ENCODE results near the gene C10orf62.
"Not testable (repeated sequence)": the region's sequence is repeated elsewhere in the genome, so short reads cannot be mapped to it uniquely, and the experiment has no call there.

C10orf62 gene, protein sequence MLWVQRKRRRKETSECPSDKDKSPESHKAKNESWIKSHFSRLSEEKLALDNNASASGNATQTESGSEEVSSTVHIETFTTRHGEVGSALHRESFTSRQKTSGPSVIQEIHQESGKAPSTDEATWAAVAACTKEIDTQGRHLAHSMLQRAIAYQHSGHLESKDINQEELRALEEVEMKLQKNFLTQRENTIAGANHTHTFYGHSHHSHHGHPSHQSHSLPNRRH

GRCh38 chr10:97589479-97589878, at the start of gene C10orf62:
C10orf62 (plus strand) TSS chr10:97589721; CDS start chr10:97589898, 177 bp downstream.
- DNase-seq: no peak

DNA sequence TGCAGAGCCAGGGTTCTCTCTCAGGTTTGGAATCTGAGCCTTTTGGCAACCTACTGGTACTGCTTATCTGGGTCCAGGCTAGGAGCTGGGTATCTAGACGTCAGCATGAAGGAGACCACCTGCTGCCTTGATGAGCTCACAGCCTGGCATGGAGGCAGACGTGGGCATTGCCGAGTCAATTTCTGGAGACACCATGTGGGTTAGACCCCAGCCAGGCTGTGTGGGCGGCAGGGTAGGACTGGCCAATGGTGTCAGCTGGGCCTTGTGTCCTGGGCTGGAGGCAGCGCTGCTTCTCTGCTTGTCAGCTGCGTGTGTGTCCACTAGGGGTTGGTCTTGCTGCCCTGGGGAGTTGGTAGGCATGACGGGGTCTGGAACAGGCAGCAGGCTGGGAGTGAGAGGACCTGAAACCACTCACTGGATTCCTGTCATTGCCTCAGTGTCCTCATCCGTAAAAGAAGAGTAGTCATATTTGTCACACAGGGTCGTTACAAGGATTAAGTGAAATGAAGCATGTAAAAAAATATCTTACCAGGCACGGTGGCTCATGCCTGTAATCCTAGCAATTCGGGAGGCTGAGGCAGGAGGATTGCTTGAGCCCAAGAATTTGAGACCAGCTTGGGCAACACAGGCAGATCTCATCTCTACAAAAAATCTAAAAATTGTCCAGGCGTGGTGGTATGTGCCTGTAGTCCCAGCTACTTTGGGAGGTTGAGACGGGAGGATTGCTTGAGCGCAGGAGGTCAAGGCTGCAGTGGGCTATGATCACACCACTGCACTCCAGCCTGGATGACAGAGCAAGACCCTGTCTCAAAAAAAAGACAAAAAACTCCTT, 48.6 kb upstream of the C10orf62 start:
- no peak for DNase-seq

DNA sequence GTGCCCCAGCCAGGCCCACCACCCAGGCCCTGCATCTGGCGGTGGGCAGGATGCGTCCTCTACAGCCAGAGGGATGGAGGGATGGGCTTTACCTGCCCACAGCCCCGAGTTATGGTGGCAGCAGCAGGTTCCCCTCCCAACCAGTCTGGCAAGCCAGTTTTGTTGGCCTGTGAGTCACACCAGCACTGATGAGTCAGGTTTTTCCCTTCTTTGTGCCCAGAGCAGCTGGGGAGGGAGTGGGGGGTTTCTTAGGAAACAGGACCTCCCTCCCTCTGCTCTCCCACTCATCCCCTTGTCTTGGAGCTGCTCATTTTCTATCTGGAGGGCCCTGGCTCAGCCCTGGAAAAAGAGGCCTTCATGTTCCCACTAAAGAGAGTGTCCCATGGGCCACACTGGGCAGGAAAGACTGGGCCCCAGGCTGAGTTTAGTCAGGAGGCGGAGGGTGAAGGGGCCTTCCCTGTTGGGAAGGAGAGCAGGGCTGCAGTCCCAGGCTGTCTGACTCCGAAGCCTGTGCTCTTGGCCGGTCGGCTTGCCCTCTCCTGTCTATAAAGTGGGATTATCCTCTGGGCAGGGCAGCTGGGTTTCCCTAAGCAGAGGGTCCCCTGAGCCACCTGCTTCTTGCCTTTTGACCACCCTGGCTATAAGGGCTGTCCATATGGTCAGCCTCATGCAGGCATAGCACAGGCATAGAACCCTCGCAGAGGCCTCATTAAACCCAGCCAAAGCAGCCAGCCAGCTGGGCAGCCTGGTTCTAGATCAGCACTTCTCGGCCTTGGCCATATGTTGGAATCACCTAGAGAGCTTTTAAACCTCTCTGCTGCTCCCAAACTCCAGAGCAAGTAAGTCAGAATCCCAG, 47.1 kb upstream of the C10orf62 start:
- no peak for DNase-seq

- DNase-seq: no peak
Observed at GRCh38 chr10:97543025-97543546, 46.4 kb upstream of the C10orf62 start.

DNA sequence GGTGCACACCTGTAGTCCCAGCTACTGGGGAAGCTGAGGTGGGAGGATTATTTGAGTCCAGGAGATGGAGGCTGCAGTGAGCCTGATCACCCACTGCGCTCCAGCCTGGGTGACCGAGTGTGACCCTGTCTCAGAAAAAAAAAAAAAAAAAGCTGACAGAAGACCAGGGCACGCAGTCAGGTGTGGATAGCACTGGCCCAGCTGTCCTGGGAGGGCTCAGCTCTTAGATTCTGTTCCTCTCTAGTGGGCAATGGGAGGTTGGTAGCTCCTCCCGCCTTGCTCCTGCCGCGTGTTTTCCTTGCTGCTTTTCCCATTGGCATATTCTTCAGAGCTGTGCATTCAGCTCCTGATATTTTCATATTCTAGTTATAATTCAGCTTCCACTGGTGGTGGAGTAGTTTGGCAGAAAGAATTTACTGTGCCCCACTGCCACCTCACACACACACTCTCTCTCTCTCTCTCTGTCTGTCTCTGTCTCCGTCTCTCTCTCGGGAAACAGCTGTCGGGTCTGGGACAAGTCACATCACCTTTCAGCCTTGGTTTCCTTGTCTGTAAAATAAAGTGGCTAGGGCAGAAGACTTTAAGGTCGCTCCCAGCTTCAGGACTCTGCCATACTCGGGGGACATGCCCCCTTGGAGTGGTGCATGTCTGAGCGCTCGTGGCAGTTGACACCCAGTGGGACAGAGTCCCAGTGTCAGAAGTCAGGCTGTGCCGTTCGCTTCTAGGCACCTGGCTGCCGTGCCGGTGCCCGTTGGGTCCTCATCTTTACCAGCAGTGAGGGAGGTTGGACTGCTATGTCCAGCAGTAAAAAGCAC, 42.9 kb upstream of the C10orf62 start:
- DNase-seq: no peak

GRCh38 chr10:97547271-97547600, 42.3 kb upstream of the C10orf62 start:
- no peak for DNase-seq

GRCh38 chr10:97547962-97548361, 41.6 kb upstream of the C10orf62 start:
- no peak for DNase-seq

DNA sequence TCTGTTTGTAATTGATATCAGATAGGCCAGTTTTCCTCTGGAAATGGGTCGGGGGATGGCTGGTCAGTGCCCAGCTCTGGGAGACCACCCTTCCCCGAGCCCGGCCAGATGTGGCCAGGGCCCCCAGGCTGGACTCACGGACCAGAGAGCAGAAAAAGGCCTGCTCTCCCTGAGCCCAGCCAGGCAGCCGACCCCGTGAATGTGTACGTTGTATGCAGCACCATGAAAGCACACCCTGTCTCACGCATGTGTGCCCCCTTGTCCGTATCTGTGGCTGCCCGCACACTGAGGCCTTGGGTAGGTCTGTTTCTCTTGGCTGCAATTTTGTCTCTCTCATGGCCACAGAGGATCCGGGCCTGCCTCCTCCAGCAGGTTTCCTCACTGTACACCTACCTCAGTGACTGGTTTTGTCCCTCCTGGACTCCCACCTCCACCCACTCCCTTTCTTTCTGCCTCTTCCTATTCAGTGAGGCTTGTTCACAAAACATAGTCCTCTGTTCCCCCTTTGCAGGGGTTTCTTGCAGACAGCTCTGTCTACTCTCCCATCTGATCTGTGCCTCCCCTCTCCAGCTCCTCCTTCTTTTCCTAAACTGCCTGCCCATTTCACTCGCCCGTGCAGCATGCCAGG, 40.6 kb upstream of the C10orf62 start:
- no peak for DNase-seq

DNA sequence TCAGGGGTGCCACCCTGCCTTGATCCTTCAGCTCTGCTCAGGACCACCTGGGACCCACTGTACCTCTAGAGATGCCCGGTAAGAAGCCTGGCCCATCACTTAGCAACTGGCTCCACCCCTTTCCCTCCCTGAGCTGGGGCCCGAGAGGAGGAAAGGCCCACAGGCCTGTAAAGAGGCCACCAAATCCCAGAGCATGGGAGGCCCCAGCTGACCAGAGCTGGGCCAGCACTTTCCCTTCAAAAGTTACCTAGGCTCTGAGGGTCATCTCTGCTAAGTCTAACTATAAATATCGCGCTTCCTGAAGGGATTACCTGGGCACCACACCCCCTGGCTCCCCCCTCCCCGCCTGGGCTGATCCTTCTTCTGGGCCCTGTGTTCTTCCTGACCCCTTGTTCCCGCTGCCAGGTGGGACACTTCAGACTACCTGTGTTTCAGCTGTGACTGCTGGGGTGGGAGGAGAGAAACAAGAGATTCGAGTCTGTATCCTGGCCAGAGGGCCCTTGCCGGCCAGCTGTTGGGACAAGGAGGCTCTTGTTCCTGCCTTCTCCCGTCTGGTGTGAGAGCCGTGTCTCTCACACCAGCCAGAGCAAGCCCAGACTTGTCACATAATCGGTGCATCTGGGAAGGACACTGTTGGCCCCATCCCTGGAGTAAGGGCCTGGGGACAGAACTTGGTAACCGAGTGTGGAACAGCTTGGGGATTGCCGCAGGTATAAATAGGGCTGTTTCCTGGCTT, 39.8 kb upstream of the C10orf62 start:
- DNase-seq: no peak

GRCh38 chr10:97550336-97551149, 39.0 kb upstream of the C10orf62 start:
- no peak for DNase-seq

DNA sequence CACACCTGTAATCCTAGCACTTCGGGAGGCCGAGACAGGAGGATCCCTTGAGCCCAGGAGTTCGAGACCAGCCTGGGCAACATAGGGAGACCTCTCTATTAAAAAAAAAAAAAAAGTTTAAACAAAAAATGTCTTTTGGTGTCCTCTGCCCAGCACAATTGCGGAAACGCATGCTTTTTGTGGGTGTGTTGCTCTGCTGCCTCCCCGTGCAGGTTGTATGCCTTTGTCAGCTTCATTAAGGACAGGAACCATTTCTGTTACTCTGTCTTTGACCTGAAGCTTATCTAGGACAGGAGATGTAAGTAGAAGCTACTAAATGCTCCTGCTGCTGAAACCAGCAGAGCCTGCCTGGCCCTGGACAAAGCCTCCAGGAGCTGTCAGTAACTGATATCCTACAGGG, 38.2 kb upstream of the C10orf62 start:
- no peak for DNase-seq

GRCh38 chr10:97553575-97554031, 35.9 kb upstream of the C10orf62 start:
- peak; percentile 44 for DNase-seq

- DNase-seq: not testable (repeated sequence)
Observed at GRCh38 chr10:97554336-97554735, 35.2 kb upstream of the C10orf62 start.

DNA sequence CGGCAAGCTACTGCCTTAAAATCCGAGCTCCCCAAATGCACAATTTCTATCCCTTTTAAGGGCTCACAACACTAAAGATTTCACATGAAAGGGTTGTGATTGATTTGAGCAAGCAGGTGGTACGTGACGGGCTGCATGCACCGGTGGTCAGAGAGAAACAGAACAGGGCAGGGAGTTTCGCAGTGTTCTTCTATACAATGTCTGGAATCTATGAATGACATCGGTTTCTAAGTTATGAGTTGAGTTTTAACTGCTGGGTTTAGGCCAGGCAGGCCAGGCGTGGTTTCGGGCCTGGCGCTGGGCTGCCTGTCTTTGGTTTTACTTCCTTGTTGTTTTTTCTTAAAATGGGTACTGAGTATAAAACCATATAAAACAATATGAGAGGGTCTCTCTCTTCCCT, 34.0 kb upstream of the C10orf62 start:
- DNase-seq: not testable (repeated sequence)

- DNase-seq: not testable (repeated sequence)
Observed at GRCh38 chr10:97560731-97561381, 28.7 kb upstream of the C10orf62 start.

DNA sequence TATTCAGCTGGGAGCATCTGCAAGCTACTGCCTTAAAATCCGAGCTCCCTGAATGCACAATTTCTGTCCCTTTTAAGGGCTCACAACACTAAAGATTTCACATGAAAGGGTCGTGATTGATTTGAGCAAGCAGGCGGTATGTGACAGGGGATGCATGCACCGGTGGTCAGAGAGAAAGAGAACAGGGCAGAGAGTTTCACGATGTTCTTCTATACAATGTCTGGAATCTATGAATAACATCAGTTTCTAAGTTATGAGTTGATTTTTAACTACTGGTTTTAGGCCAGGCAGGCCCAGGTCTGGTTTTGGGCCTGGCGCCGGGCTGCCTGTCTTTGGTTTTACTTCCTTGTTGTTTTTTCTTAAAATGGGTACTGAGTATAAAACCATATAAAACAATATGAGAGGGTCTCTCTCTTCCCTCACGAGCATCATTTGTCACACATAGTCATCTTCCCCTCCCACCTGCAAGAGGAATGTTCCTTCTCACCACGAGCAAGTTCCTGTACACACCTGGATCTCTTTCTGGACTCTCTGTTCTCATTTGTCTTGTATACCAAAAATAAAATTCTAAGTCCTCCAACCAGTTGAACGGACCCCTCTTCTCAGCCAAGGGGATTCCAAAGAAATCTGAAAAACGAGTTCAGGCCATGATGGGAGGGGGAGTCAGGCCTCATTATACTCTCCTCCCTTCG, 28.0 kb upstream of the C10orf62 start:
- DNase-seq: not testable (repeated sequence)

- DNase-seq: not testable (repeated sequence)
Observed at GRCh38 chr10:97562329-97562728, 27.2 kb upstream of the C10orf62 start.

DNA sequence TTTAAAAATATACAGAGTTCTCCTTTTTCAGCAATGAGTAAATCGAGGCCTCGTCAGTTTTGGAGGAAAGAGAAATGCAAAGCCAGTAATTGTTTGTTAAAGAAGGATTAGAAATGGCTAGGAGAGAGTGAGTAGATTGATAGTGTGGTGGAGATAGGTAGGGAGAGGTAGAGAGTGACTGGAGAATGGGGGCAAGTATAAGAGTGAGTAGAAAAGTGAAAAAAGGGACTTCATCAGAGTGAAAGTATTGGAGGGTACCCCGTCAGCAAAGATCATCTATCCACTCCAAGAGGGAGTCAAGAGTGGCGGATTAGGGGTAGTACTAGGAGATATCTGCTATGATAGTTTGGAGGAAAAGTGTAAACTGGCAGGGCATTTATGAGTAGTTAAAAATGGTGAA, 26.2 kb upstream of the C10orf62 start:
- DNase-seq: no peak

GRCh38 chr10:97564776-97565175, 24.7 kb upstream of the C10orf62 start:
- no peak for DNase-seq
